Endothelial cell of umbilical vein (primary cell): ENCODE results near the gene PLCD1. TPM values are rescaled to one million over a fixed set of nuclear protein-coding genes. Genes with fewer than 3 reads are reported as not detected.

ENCODE experiments used
- BruUV-seq: library from RNA; stranded (reverse); fragments of 400-500 nt; replicated peaks from 2 replicates; lab custom pipeline; 2021; lab: Mats Ljungman, UMichigan
- CTCF ChIA-PET: fragments of 300-600, 350-600 bp; sonication (Branson Sonifier 250); formaldehyde crosslinking; loops from one replicate; lab custom pipeline; 2021; ENCODE audit warnings: antibody characterized with exemption, inconsistent platforms; lab: Charles Lee
- POLR2A ChIA-PET: fragments of 300-600, 350-600 bp; sonication (Branson Sonifier 250); formaldehyde crosslinking; loops from one replicate; lab custom pipeline; 2021; ENCODE audit warnings: antibody characterized with exemption, inconsistent platforms; lab: Charles Lee
- DNase-seq: peaks from one replicate; pipeline ENCODE4 v3.0.0-alpha.2; 2011; ENCODE audit warnings: low read depth, low spot score
- FAIRE-seq: peaks from 2 replicates; lab custom pipeline; 2011; peaks lifted over from hg19 to GRCh38; lab: Jason Lieb, UNC
- H2AFZ ChIP-seq: 2 replicates; pipeline ENCODE4 v1.6.0; 2012; ENCODE audit warnings: low read depth, low read length, control low read depth, inconsistent platforms
- H3K27ac ChIP-seq: 2 replicates; pipeline ENCODE4 v1.5.1; 2011; ENCODE audit warnings: low read depth, mild to moderate bottlenecking, control low read depth, low read length, moderate library complexity; ENCODE audit not compliant: insufficient read depth
- H3K27me3 ChIP-seq, 2 experiments: 2 replicates each; pipeline versions ENCODE4 v1.6.0 to v1.6.1; 2011; ENCODE audit warnings: low read length in 2 of 2, mixed read lengths in 1 of 2; ENCODE audit not compliant: control insufficient read depth in 2 of 2, insufficient read depth in 2 of 2
- H3K36me3 ChIP-seq, 2 experiments: 2 replicates in 1 of 2; 3 replicates in 1 of 2; pipeline ENCODE4 v1.5.1; 2011; ENCODE audit warnings: low read length in 2 of 2, mild to moderate bottlenecking in 1 of 2, moderate library complexity in 1 of 2; ENCODE audit not compliant: control insufficient read depth in 2 of 2, insufficient read depth in 2 of 2; ENCODE audit errors: extremely low read depth in 1 of 2
- H3K4me1 ChIP-seq: 3 replicates; pipeline ENCODE4 v1.5.1; 2011; ENCODE audit warnings: mild to moderate bottlenecking, low read length; ENCODE audit not compliant: control insufficient read depth, insufficient read depth; ENCODE audit errors: extremely low read depth
- H3K4me2 ChIP-seq: 2 replicates; pipeline ENCODE4 v1.6.1; 2011; ENCODE audit warnings: low read length, control low read depth, mixed read lengths; ENCODE audit not compliant: insufficient read depth
- H3K4me3 ChIP-seq, 3 experiments: fragments of 200-600 bp in 1 of 3; sonication (generic), shearing (Covaris generic) in 1 of 3; replicated peaks in 1 of 3; 2 replicates each; pipeline ENCODE4 v1.5.1; 2011 to 2016; ENCODE audit warnings: control low read depth in 3 of 3, low read length in 3 of 3, mild to moderate bottlenecking in 2 of 3, inconsistent platforms in 1 of 3, low read depth in 1 of 3, moderate library complexity in 1 of 3; ENCODE audit not compliant: insufficient read depth in 1 of 3
- H3K79me2 ChIP-seq: 2 replicates; pipeline ENCODE4 v1.6.0; 2012; ENCODE audit warnings: low read length, inconsistent platforms; ENCODE audit not compliant: control insufficient read depth, insufficient read depth
- H3K9ac ChIP-seq: replicated peaks from 2 replicates; pipeline ENCODE3; 2011; ENCODE audit warnings: low read length, control low read depth; ENCODE audit not compliant: insufficient read depth; ENCODE audit errors: extremely low read depth
- H3K9me1 ChIP-seq: replicated peaks from 3 replicates; pipeline ENCODE4 v1.6.0; 2011; ENCODE audit warnings: mild to moderate bottlenecking, low read length; ENCODE audit not compliant: control insufficient read depth, insufficient read depth; ENCODE audit errors: extremely low read depth
- H3K9me3 ChIP-seq: replicated peaks from 2 replicates; pipeline ENCODE4 v1.5.1; 2012; ENCODE audit warnings: low read length, inconsistent platforms; ENCODE audit not compliant: control insufficient read depth, insufficient read depth
- H4K20me1 ChIP-seq: replicated peaks from 2 replicates; pipeline ENCODE3; 2011; ENCODE audit warnings: mild to moderate bottlenecking, low read length; ENCODE audit not compliant: control insufficient read depth, insufficient read depth; ENCODE audit errors: extremely low read depth
- CTCF ChIP-seq, 2 donors: IDR thresholded peaks; 1 replicate in 1 of 2; 2 replicates in 1 of 2; pipeline ENCODE4 v1.5.1; 2011; ENCODE audit warnings: low read length in 2 of 2, mild to moderate bottlenecking in 2 of 2, moderate library complexity in 2 of 2, control low read depth in 1 of 2, inconsistent platforms in 1 of 2, low read depth in 1 of 2; ENCODE audit not compliant: insufficient read depth in 1 of 2; ENCODE audit errors: extremely low read depth in 1 of 2
- EZH2 ChIP-seq: IDR thresholded peaks from 2 replicates; pipeline ENCODE4 v1.6.1; 2012; ENCODE audit warnings: borderline replicate concordance, low read depth, mild to moderate bottlenecking, moderate library complexity, low read length, inconsistent platforms; ENCODE audit not compliant: severe bottlenecking
- FOS ChIP-seq: IDR thresholded peaks from 2 replicates; pipeline ENCODE4 v1.6.1; 2011; ENCODE audit warnings: mild to moderate bottlenecking, low read length, moderate library complexity, borderline replicate concordance; ENCODE audit not compliant: insufficient read depth
- GATA2 ChIP-seq: IDR thresholded peaks from 2 replicates; pipeline ENCODE4 v1.7.0; 2011; ENCODE audit warnings: low read depth, mild to moderate bottlenecking, moderate library complexity, mixed read lengths, low read length; ENCODE audit not compliant: insufficient read length, insufficient read depth
- JUN ChIP-seq: IDR thresholded peaks from 2 replicates; pipeline ENCODE4 v1.6.1; 2011; ENCODE audit warnings: borderline replicate concordance, low read depth; ENCODE audit not compliant: insufficient read length, insufficient read depth
- MAX ChIP-seq: IDR thresholded peaks from 2 replicates; pipeline ENCODE4 v1.6.1; 2011; ENCODE audit not compliant: insufficient read depth, insufficient read length
- MYC ChIP-seq: IDR thresholded peaks from one replicate; pipeline ENCODE4 v1.6.1; 2011; ENCODE audit warnings: mild to moderate bottlenecking, low read depth, low read length
- POLR2A ChIP-seq: IDR thresholded peaks from 2 replicates; pipeline ENCODE4 v1.6.1; 2012; ENCODE audit warnings: low read depth, mild to moderate bottlenecking, control low read depth, low read length
- POLR2AphosphoS5 ChIP-seq: IDR thresholded peaks from 2 replicates; pipeline ENCODE4 v1.6.1; 2012; ENCODE audit warnings: low read depth, mild to moderate bottlenecking, control low read depth, low read length, moderate library complexity; ENCODE audit not compliant: insufficient read depth
- dilution Hi-C: fragments of 300-500 bp; cut with MboI; formaldehyde crosslinking; loops from one replicate; pipeline ENCODE4 v1.15.0; 2019; ENCODE audit warnings: low sequenced_read_pairs; ENCODE audit not compliant: extremely low pct_ligation_motif_present
- intact Hi-C: fragments of 100-400 bp; cut with micrococcal nuclease; formaldehyde crosslinking; loops from one replicate; pipeline ENCODE4 v1.10.0; 2022
- polyA plus RNA-seq, 4 experiments: library from polyadenylated mRNA; depleted of rRNA in 3 of 4; stranded (reverse) in 3 of 4; unstranded in 1 of 4; fragments of >200 nt; gene quantifications; 2 replicates each; pipeline versions ENCODE4 v1.2.1 to v1.2.3, GENCODE V29; 2011 to 2012; ENCODE audit warnings: missing spikeins in 1 of 4
- total RNA-seq: library from RNA; stranded (reverse); gene quantifications from 2 replicates; pipeline ENCODE4 v1.2.3, GENCODE V29; 2021

The PLCD1 gene
- total and polyA plus RNA-seq, 2 donors (not counting 3 experiments of a cell fraction or from before 2014, with no cell fraction given) = 12.6 to 15.3 TPM

GRCh38 chr3:38031022-38031994 is 1.9 kb upstream of the PLCD1 start:
- H3K9ac ChIP-seq = no peak overlapping the region
- H3K9me1 ChIP-seq = no peaks in the 10 kb centered on the region
- no peaks in the 10 kb centered on the region for H4K20me1 ChIP-seq
- FAIRE-seq = peak; percentile 37
- POLR2A ChIA-PET = no interaction called here
- no peaks in the 10 kb centered on the region for H3K36me3 ChIP-seq
- H3K79me2 ChIP-seq = no peaks in the 10 kb centered on the region
- intact Hi-C loops (no loop called here), dilution Hi-C loops (no loop called here)
- H3K4me2 ChIP-seq = no peak overlapping the region
- CTCF ChIA-PET = interaction anchor here (1.0 to 1.5 kb wide), 3 partner anchors 28 to 34 kb away, joined by 3 read pairs; no protein-coding TSS in a partner anchor
- TF ChIP-seq POLR2AphosphoS5 (no peak), JUN (no peak), FOS (no peak), CTCF (IDR thresholded peaks at IDR 0.05; ENCODE audit: extremely low read depth in 1 of 2, insufficient read depth in 1 of 2, low read depth in 1 of 2, low read length in 2 of 2) (no peak), POLR2A (no peak), MYC (no peak), EZH2 (no peak), MAX (no peak), GATA2 (no peak)
- peaks cover 4% of the 10 kb centered on the region for H3K4me1 ChIP-seq
- no peaks in the 10 kb centered on the region for H3K9me3 ChIP-seq
- no peak overlapping the region for H3K4me3 ChIP-seq
- no peak for DNase-seq
- no TSS peak for BruUV-seq
- H2AFZ ChIP-seq = peak overlapping the region; percentile 28
- H3K27ac ChIP-seq = no peak overlapping the region
- H3K27me3 ChIP-seq = no peaks in the 10 kb centered on the region
